NCI-H1048 (cell line): ENCODE data around the gene IPMK.

Experiments used
- DNase-seq: peaks from one replicate; lab custom pipeline; 2025; lab: John Stamatoyannopoulos, UW

Gene IPMK

GRCh38 chr10:58153751-58154150 lies 113.9 kb downstream of the IPMK start:
- DNase-seq, result no peak

GRCh38 chr10:58152673-58153263 lies 114.9 kb downstream of the IPMK start:
- peak; percentile 53 for DNase-seq

- DNase-seq, result no peak
Observed at GRCh38 chr10:58150290-58150689, 117.4 kb downstream of the IPMK start.

GRCh38 chr10:58143944-58144343 lies 123.8 kb downstream of the IPMK start:
- DNase-seq, result no peak
